Uterus (tissue), 4 donors: ENCODE results near the gene PEMT. TPM values are rescaled to one million over a fixed set of nuclear protein-coding genes. Genes with fewer than 3 reads are reported as not detected.
"Not testable (repeated sequence)": the region's sequence is repeated elsewhere in the genome, so short reads cannot be mapped to it uniquely, and the experiment has no call there.

ENCODE experiments used
- DNase-seq, 2 donors: peaks; one replicate each; pipeline ENCODE4 v3.0.0-alpha.2; 2019 to 2020
- H3K27ac ChIP-seq, 2 donors: fragments of 200-600 bp; sonication (generic); 1 replicate in 1 of 2; 2 replicates in 1 of 2; pipeline ENCODE4 v1.5.1; 2016 to 2018
- H3K27me3 ChIP-seq, 2 donors: fragments of 200-600 bp; sonication (generic); one replicate each; pipeline ENCODE4 v1.5.1; 2018 to 2019; ENCODE audit warnings: control low read depth in 1 of 2
- H3K36me3 ChIP-seq, 2 donors: fragments of 200-600 bp; sonication (generic); one replicate each; pipeline ENCODE4 v1.5.1; 2019; ENCODE audit warnings: control low read depth in 1 of 2
- H3K4me1 ChIP-seq, 2 donors: fragments of 200-600 bp; sonication (generic); one replicate each; pipeline ENCODE4 v1.5.1; 2018 to 2019; ENCODE audit warnings: control low read depth in 1 of 2
- H3K4me3 ChIP-seq, 2 donors: fragments of 200-600 bp; sonication (generic); 1 replicate in 1 of 2; 2 replicates in 1 of 2; pipeline ENCODE4 v1.5.1; 2018 to 2019; ENCODE audit warnings: mild to moderate bottlenecking in 1 of 2
- H3K9me3 ChIP-seq, 2 donors: fragments of 200-600 bp; sonication (generic); one replicate each; pipeline ENCODE4 v1.5.1; 2019; ENCODE audit warnings: control low read depth in 1 of 2
- CTCF ChIP-seq, 4 experiments: fragments of 200-600 bp in 2 of 4; fragments of 450-650 bp in 2 of 4; sonication (generic) in 2 of 4; IDR thresholded peaks; one replicate each; pipeline ENCODE4 v1.5.1; 2016 to 2019; ENCODE audit warnings: antibody characterized with exemption in 4 of 4, mild to moderate bottlenecking in 2 of 4, moderate library complexity in 1 of 4
- POLR2A ChIP-seq, 2 donors: fragments of 450-650 bp; IDR thresholded peaks; one replicate each; pipeline ENCODE4 v1.6.1; 2016; ENCODE audit warnings: antibody characterized with exemption in 2 of 2, mild to moderate bottlenecking in 1 of 2, moderate library complexity in 1 of 2
- intact Hi-C: fragments of 100-400 bp; cut with DNase I; formaldehyde crosslinking; loops from one replicate; pipeline ENCODE4 v1.15.1; 2023; ENCODE audit warnings: low total_unique reads
- total RNA-seq, 4 donors: library from RNA; depleted of rRNA in 3 of 4; stranded (reverse); fragments of >200 nt in 3 of 4; gene quantifications; one replicate each; pipeline versions ENCODE4 v1.1.0 to v1.2.4, GENCODE V29; 2014 to 2023
- donor health status: DM: yes; HTN: yes; CAD: no.

PEMT gene
- total RNA-seq: 10 to 100 TPM; 26.3 to 61.7 (median 32.2) TPM

GRCh38 chr17:17591355-17592298, at the start of gene PEMT:
TSS of gene PEMT (minus strand) at chr17:17591708. CDS start at chr17:17591626, 82 bp downstream.
- H3K27ac ChIP-seq: peak within 1 kb of the TSS; percentile 80 to 93
- no peaks in the 10 kb centered on the region for H3K36me3 ChIP-seq
- intact Hi-C loops: loop anchor here (10.0 kb wide), 1 partner anchor 97 kb away; the partner anchor contains the start of gene RASD1
- H3K4me1 ChIP-seq: peaks cover 0 to 16% of the 10 kb centered on the region in 2 donors
- H3K4me3 ChIP-seq: peak within 1 kb of the TSS; percentile 86 to 90
- TF ChIP-seq CTCF (IDR thresholded peaks at IDR 0.05): peak in 2 of 4 experiments; percentile 9 to 29
- TF ChIP-seq POLR2A (IDR thresholded peaks at IDR 0.05): peak; percentile 51 to 63
- DNase-seq: peak; percentile 93 to 98
- H3K9me3 ChIP-seq: no peaks in the 10 kb centered on the region
- H3K27me3 ChIP-seq: no peaks in the 10 kb centered on the region

GRCh38 chr17:17639661-17640270, 48.3 kb upstream of the PEMT start:
- H3K27ac ChIP-seq, DNase-seq, H3K27me3 ChIP-seq, intact Hi-C loops, H3K4me3 ChIP-seq, H3K36me3 ChIP-seq, H3K4me1 ChIP-seq, H3K9me3 ChIP-seq: not testable (repeated sequence)

DNA sequence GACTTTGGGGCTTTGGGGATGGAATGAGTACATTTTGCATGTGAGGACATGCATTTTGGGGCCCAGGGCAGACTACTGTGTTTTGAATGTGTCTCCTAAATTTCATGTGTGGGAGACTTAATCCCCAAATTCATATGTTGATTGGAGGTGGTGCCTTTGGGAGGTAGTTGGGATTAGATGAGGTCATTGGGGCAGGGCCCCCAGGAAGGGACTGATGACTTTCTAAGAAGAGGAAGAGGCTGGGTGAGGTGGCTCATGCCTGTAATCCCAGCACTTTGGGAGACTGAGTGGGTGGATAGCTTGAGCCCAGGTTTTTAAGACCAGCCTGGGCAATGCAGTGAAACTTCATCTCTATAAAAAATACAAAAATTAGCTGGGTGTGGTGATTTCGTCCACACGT, 47.0 kb upstream of the PEMT start:
- TF ChIP-seq POLR2A (IDR thresholded peaks at IDR 0.05): no peak
- TF ChIP-seq CTCF (IDR thresholded peaks at IDR 0.05): no peak
- Histone ChIP-seq H3K36me3 (no peaks in the 10 kb centered on the region), H3K4me1 (no peaks in the 10 kb centered on the region), H3K9me3 (no peaks in the 10 kb centered on the region), H3K27ac (no peak overlapping the region), H3K27me3 (no peaks in the 10 kb centered on the region), H3K4me3 (no peak overlapping the region)
- no peak for DNase-seq
- intact Hi-C loops: no loop called here

GRCh38 chr17:17636272-17636885, 44.9 kb upstream of the PEMT start:
- Histone ChIP-seq H3K36me3 (no peaks in the 10 kb centered on the region), H3K9me3 (no peaks in the 10 kb centered on the region), H3K27me3 (no peaks in the 10 kb centered on the region), H3K27ac (no peak overlapping the region), H3K4me1 (no peaks in the 10 kb centered on the region), H3K4me3 (no peak overlapping the region)
- TF ChIP-seq CTCF (IDR thresholded peaks at IDR 0.05) (no peak), POLR2A (IDR thresholded peaks at IDR 0.05) (no peak)
- DNase-seq: no peak
- intact Hi-C loops: no loop called here

DNA sequence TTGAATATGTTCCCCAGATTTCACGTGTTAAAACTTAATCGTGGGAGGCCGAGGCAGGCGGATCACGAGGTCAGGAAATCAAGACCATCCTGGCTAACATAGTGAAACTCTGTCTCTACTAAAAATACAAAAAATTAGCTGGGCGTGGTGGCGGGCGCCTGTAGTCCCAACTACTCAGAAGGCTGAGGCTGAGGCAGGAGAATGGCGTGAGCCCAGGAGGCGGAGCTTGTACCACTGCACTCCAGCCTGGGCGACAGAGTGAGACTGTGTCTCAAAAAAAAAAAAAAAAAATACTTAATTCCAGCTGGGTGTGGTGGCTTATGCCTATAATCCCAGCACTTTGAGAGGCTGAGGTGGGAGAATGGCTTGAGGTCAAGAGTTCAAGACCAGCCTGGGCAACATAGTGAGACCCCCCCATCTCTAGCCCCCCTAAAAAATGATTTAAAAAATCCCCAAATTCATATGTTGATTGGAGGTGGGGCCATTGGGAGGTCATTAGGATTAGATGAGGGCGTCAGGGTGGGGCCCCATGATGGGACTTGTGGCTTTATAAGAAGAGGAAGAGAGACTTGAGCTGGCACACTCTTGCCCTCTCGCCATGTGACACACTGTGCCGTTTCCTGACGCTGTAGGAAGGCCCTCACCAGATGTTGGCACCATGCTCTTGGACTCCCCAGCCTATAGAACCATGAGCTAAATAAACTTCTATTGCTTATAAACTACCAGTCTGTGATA, 44.2 kb upstream of the PEMT start:
- DNase-seq, H3K27ac ChIP-seq, H3K9me3 ChIP-seq, intact Hi-C loops, H3K4me3 ChIP-seq, H3K36me3 ChIP-seq, H3K27me3 ChIP-seq, H3K4me1 ChIP-seq: not testable (repeated sequence)
